Mucosa of stomach (tissue), 1 donor: ENCODE data around the gene CACNA2D3.
"Not testable (repeated sequence)": the region's sequence is repeated elsewhere in the genome, so short reads cannot be mapped to it uniquely, and the experiment has no call there.

ENCODE experiments used
- H3K27me3 ChIP-seq: one replicate; pipeline ENCODE4 v1.7.0; 2013; ENCODE audit warnings: mild to moderate bottlenecking, low read length; ENCODE audit not compliant: control insufficient read depth, insufficient read depth
- H3K36me3 ChIP-seq: one replicate; pipeline ENCODE4 v1.7.0; 2013; ENCODE audit warnings: low read length; ENCODE audit not compliant: control insufficient read depth, insufficient read depth
- H3K4me1 ChIP-seq: one replicate; pipeline ENCODE4 v1.7.0; 2013; ENCODE audit warnings: mild to moderate bottlenecking, low read length; ENCODE audit not compliant: control insufficient read depth, insufficient read depth
- H3K4me3 ChIP-seq: one replicate; pipeline ENCODE4 v1.7.0; 2013; ENCODE audit warnings: low read length
- H3K9ac ChIP-seq: one replicate; pipeline ENCODE4 v1.7.0; 2013; ENCODE audit warnings: mild to moderate bottlenecking, low read length, moderate library complexity
- H3K9me3 ChIP-seq: one replicate; pipeline ENCODE4 v1.7.0; 2013; ENCODE audit warnings: mild to moderate bottlenecking, low read length, moderate library complexity; ENCODE audit not compliant: control insufficient read depth
- donor health status: Pancreatic carcinoma.

The CACNA2D3 gene

GRCh38 chr3:54631001-54631400 is 508.6 kb downstream of the CACNA2D3 start:
- H3K4me3 ChIP-seq, H3K4me1 ChIP-seq, H3K27me3 ChIP-seq, H3K9ac ChIP-seq, H3K9me3 ChIP-seq, H3K36me3 ChIP-seq: not testable (repeated sequence)

GRCh38 chr3:54631516-54632325 is 509.4 kb downstream of the CACNA2D3 start:
- H3K27me3 ChIP-seq, result no peaks in the 10 kb centered on the region
- H3K9ac ChIP-seq, result no peak overlapping the region

GRCh38 chr3:54632326-54632665 is 509.9 kb downstream of the CACNA2D3 start:
- Histone ChIP-seq H3K4me3 (no peak overlapping the region), H3K9me3 (no peaks in the 10 kb centered on the region), H3K4me1 (no peaks in the 10 kb centered on the region), H3K36me3 (no peaks in the 10 kb centered on the region), H3K27me3 (no peaks in the 10 kb centered on the region), H3K9ac (no peak overlapping the region)

More at GRCh38 chr3:54631516-54632325, 509.4 kb downstream of the CACNA2D3 start:
- no peaks in the 10 kb centered on the region for H3K9me3 ChIP-seq
- H3K36me3 ChIP-seq, result no peaks in the 10 kb centered on the region
- H3K4me1 ChIP-seq, result no peaks in the 10 kb centered on the region
- H3K4me3 ChIP-seq, result no peak overlapping the region

DNA sequence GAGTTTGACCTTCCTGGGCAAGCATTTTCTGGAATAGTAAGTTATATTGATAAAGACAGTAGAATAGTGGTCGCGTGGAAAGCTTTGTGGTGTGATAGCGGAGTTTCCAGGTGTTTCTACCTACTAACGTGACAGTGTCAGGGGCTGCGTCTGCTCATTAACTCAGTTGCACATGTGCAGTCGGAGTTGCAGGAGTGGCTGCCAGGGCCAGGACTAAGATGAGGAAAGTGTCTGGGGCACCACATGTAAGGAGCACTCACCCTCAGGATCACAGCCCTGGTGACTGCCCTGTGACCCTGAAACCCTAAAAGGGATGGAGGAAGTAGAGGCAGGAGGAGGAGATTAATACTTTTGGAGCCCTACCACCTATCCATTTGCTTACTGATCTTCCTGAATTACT is 510.5 kb downstream of the CACNA2D3 start:
- no peaks in the 10 kb centered on the region for H3K36me3 ChIP-seq
- H3K9me3 ChIP-seq, result no peaks in the 10 kb centered on the region
- H3K27me3 ChIP-seq, result no peaks in the 10 kb centered on the region
- H3K9ac ChIP-seq, result no peak overlapping the region
- H3K4me3 ChIP-seq, result no peak overlapping the region
- no peaks in the 10 kb centered on the region for H3K4me1 ChIP-seq

DNA sequence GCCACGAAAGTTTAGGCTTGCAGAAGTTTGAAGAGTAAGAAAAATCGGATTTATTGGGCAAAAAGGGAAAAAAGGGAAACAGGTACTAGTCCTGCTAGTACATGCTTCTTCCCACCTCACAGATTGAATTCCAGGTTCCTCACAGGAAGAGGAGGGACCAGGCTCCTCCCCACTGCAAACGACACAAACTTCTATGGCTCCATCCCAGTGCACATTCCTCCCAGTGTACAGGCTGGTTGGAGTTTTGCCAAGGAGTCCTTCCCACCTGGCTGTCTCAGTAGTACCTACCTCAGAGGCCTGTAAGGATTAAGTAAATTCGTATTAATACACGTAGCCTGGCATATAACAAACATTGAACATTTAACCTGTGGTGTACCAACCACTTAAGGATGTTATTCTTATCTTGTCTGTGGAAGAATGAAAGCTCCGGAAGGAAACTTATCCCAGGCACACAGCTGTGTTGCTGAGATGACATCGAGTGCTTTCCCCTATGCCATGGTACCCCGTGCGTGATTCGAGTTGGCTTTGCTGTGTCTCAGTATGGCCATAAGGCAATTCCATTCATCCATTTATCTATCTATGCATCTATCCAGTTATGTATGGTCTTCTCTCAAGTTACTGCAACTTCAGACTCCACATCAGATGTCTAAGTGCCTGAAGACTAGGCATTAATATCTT is 511.2 kb downstream of the CACNA2D3 start:
- Histone ChIP-seq H3K4me3 (no peak overlapping the region), H3K36me3 (no peaks in the 10 kb centered on the region), H3K4me1 (no peaks in the 10 kb centered on the region), H3K27me3 (no peaks in the 10 kb centered on the region), H3K9ac (no peak overlapping the region), H3K9me3 (no peaks in the 10 kb centered on the region)

DNA sequence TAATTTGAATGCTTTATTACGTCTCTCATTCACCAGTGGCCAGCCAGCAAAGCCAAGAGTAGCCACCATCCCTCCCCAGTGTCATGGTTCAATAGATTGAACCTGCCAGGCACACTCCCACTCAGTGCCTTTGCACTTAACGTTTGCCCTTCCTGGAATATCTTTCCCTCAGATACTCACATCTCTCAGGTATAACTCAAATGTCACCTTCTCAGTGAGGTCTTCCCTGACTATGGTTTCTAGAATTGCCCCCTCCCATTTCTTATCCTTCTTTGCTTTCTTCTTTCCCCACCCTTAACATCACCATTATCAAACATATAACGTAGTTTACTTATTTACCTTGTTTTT is 511.7 kb downstream of the CACNA2D3 start:
- no peaks in the 10 kb centered on the region for H3K4me1 ChIP-seq
- H3K36me3 ChIP-seq, result no peaks in the 10 kb centered on the region
- no peaks in the 10 kb centered on the region for H3K27me3 ChIP-seq
- no peak overlapping the region for H3K9ac ChIP-seq
- no peak overlapping the region for H3K4me3 ChIP-seq
- no peaks in the 10 kb centered on the region for H3K9me3 ChIP-seq

- not testable (repeated sequence) for H3K4me3 ChIP-seq, H3K27me3 ChIP-seq, H3K9me3 ChIP-seq, H3K9ac ChIP-seq, H3K4me1 ChIP-seq, H3K36me3 ChIP-seq
Measured at GRCh38 chr3:54639790-54640372, 517.5 kb downstream of the CACNA2D3 start.

- Histone ChIP-seq H3K36me3 (no peaks in the 10 kb centered on the region), H3K4me1 (no peaks in the 10 kb centered on the region), H3K27me3 (no peaks in the 10 kb centered on the region), H3K9ac (no peak overlapping the region), H3K9me3 (no peaks in the 10 kb centered on the region), H3K4me3 (no peak overlapping the region)
Measured at GRCh38 chr3:54641226-54642014, 519.1 kb downstream of the CACNA2D3 start.

GRCh38 chr3:54642147-54642546 is 519.8 kb downstream of the CACNA2D3 start:
- H3K9ac ChIP-seq, result no peak overlapping the region
- no peaks in the 10 kb centered on the region for H3K9me3 ChIP-seq
- H3K4me3 ChIP-seq, result no peak overlapping the region
- H3K36me3 ChIP-seq, result no peaks in the 10 kb centered on the region
- H3K4me1 ChIP-seq, result no peaks in the 10 kb centered on the region
- H3K27me3 ChIP-seq, result no peaks in the 10 kb centered on the region

DNA sequence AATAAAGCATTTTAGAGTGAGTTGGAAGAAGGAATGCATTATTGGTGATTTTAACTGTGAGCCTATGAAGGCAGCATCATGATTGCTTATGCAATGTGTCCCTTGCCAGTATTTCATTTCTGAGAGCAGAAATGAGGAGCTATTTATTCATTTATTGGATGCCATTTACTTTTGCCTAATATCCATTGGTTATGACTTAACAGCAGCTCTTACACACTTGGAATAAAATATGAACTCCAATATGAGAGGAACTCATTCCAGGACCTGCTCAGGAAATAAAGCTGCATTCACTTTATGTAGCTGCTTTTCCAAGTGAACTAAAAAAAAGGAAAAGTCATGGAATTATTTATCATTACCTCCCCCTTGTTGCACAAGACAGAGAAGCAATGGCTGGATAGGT is 525.4 kb downstream of the CACNA2D3 start:
- Histone ChIP-seq H3K4me1 (no peaks in the 10 kb centered on the region), H3K9ac (no peak overlapping the region), H3K4me3 (no peak overlapping the region), H3K9me3 (no peaks in the 10 kb centered on the region), H3K36me3 (no peaks in the 10 kb centered on the region), H3K27me3 (no peaks in the 10 kb centered on the region)

GRCh38 chr3:54649551-54649950 is 527.2 kb downstream of the CACNA2D3 start:
- Histone ChIP-seq H3K4me1 (no peaks in the 10 kb centered on the region), H3K9ac (no peak overlapping the region), H3K27me3 (no peaks in the 10 kb centered on the region), H3K9me3 (no peaks in the 10 kb centered on the region), H3K4me3 (no peak overlapping the region), H3K36me3 (no peaks in the 10 kb centered on the region)
